Central memory CD8-positive, alpha-beta T cell (primary cell): ENCODE measurements around the gene GNLY.

Experiments
- ATAC-seq: fragments of 150-1000 bp; cut with Tn5 transposase; replicated peaks from 2 replicates; pipeline ENCODE4 v1.10.0; 2022; ENCODE audit warnings: mild to moderate bottlenecking, moderate FRiP score, moderate number of reproducible peaks; ENCODE audit not compliant: poor library complexity, severe bottlenecking; ENCODE audit errors: extremely low read depth
- DNase-seq, 2 donors: peaks; one replicate each; pipeline ENCODE4 v3.0.0; 2021; ENCODE audit warnings: low spot score in 2 of 2
- H3K27ac Mint-ChIP-seq: one replicate; pipeline ENCODE4 v1.8.0; 2022; ENCODE audit warnings: low read depth, mild to moderate bottlenecking, moderate library complexity, mixed read lengths
- H3K27me3 Mint-ChIP-seq: one replicate; pipeline ENCODE4 v1.8.0; 2022; ENCODE audit warnings: mixed read lengths
- H3K36me3 Mint-ChIP-seq: one replicate; pipeline ENCODE4 v1.8.0; 2022; ENCODE audit warnings: mild to moderate bottlenecking, moderate library complexity, mixed read lengths; ENCODE audit not compliant: insufficient read depth
- H3K4me1 Mint-ChIP-seq: one replicate; pipeline ENCODE4 v1.8.0; 2022; ENCODE audit warnings: mixed read lengths
- H3K4me3 Mint-ChIP-seq: one replicate; pipeline ENCODE4 v1.8.0; 2022; ENCODE audit warnings: mild to moderate bottlenecking, moderate library complexity, mixed read lengths
- H3K9me3 Mint-ChIP-seq: one replicate; pipeline ENCODE4 v1.8.0; 2022; ENCODE audit warnings: mixed read lengths

GNLY gene

DNA sequence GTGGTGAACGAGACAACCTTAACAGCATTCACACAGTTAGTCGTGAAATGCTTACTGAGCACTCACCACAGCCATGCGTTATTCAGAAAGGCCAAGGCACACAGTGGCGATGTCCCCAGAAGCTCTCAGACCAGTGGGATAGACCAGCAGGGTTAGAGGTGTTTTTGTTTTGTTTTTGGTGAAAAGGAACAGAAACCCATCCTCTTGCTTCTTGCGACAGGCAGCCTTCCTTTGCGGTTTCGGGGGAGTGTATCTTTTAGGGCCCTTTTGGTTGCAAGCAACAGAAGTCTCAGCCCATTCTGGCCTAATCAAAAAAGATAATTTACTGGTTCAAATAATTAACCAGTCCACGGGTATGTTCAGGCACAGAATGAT is 4.7 kb downstream of the GNLY start:
- Mint-ChIP-seq H3K9me3 (no peaks in the 10 kb centered on the region), H3K27ac (no peak overlapping the region), H3K4me3 (peak overlapping the region; percentile 75), H3K36me3 (peaks cover 24% of the 10 kb centered on the region), H3K4me1 (peaks cover 2% of the 10 kb centered on the region), H3K27me3 (no peaks in the 10 kb centered on the region)
- no peak for DNase-seq
- no peak for ATAC-seq

DNA sequence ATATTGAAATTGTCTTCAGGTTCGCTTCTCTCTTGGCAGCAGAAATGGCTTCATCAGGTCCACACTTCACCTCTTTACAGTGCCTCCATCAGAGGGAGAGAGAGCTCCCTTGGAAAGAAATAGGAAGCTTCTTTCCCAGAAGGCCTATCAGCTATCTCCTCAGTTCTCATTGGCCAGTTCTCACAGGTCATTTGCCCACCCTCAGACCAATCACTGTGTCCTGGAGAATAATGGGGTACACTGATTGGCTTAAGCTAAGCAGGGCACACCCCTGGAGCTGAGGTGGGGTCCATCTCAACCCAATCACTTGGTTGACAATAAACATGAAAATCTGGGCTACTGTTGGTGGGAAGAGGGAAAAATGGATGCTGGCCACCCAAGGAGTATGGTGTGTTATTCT is 5.2 kb downstream of the GNLY start:
- no peak for DNase-seq
- Mint-ChIP-seq H3K27ac (no peak overlapping the region), H3K4me1 (peaks cover 6% of the 10 kb centered on the region), H3K36me3 (peaks cover 26% of the 10 kb centered on the region), H3K27me3 (no peaks in the 10 kb centered on the region), H3K9me3 (no peaks in the 10 kb centered on the region), H3K4me3 (peak overlapping the region; percentile 75)
- no peak for ATAC-seq

GRCh38 chr2:85702172-85702571 is 8.0 kb downstream of the GNLY start:
- ATAC-seq = no peak
- H3K36me3 Mint-ChIP-seq = peaks cover 18% of the 10 kb centered on the region
- no peaks in the 10 kb centered on the region for H3K9me3 Mint-ChIP-seq
- no peak overlapping the region for H3K4me3 Mint-ChIP-seq
- H3K27me3 Mint-ChIP-seq = no peaks in the 10 kb centered on the region
- H3K4me1 Mint-ChIP-seq = peaks cover 20% of the 10 kb centered on the region
- no peak overlapping the region for H3K27ac Mint-ChIP-seq
- no peak for DNase-seq

DNA sequence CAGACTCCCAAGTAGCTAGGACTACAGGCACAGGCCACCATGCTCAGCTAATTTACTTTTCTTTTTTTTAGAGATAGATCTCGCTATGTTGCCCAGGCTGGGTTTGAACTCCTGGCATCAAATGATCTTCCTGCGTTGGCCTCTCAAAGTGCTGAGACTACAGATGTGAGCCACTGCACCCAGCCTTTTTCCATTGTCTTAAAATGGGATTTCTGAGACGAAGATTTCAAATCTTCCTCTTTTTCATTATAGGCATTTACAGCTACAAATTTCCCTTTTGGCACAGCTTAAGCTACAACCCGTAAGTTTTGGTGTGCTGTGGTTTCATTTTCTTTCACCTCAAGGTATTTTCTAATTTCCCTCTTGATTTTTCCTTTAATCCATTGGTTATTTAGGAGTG is 8.6 kb downstream of the GNLY start:
- peak overlapping the region; percentile 58 for H3K27ac Mint-ChIP-seq
- peaks cover 16% of the 10 kb centered on the region for H3K36me3 Mint-ChIP-seq
- ATAC-seq (no peak), DNase-seq (no peak)
- H3K27me3 Mint-ChIP-seq = no peaks in the 10 kb centered on the region
- no peaks in the 10 kb centered on the region for H3K9me3 Mint-ChIP-seq
- H3K4me1 Mint-ChIP-seq = peaks cover 23% of the 10 kb centered on the region
- H3K4me3 Mint-ChIP-seq = no peak overlapping the region

- Mint-ChIP-seq H3K4me3 (no peak overlapping the region), H3K4me1 (peaks cover 23% of the 10 kb centered on the region), H3K27ac (peak overlapping the region; percentile 58)
Observed at GRCh38 chr2:85703329-85703728, 9.2 kb downstream of the GNLY start.

GRCh38 chr2:85704038-85704437 is 9.9 kb downstream of the GNLY start:
- Mint-ChIP-seq H3K27me3 (no peaks in the 10 kb centered on the region), H3K27ac (peak overlapping the region; percentile 58), H3K4me1 (peaks cover 23% of the 10 kb centered on the region), H3K4me3 (no peak overlapping the region), H3K36me3 (peaks cover 7% of the 10 kb centered on the region), H3K9me3 (no peaks in the 10 kb centered on the region)
- DNase-seq = no peak
- no peak for ATAC-seq

More at GRCh38 chr2:85703329-85703728, 9.2 kb downstream of the GNLY start:
- Mint-ChIP-seq H3K27me3 (no peaks in the 10 kb centered on the region), H3K9me3 (no peaks in the 10 kb centered on the region), H3K36me3 (peaks cover 11% of the 10 kb centered on the region)
- DNase-seq = no peak
- ATAC-seq = no peak

- Mint-ChIP-seq H3K9me3 (no peaks in the 10 kb centered on the region), H3K4me3 (peak overlapping the region; percentile 16), H3K4me1 (peaks cover 23% of the 10 kb centered on the region), H3K27me3 (no peaks in the 10 kb centered on the region), H3K36me3 (peaks cover 4% of the 10 kb centered on the region), H3K27ac (peak overlapping the region; percentile 58)
- DNase-seq = peak in 1 of 2 donors; percentile 43
- peak; percentile 69 for ATAC-seq
Observed at GRCh38 chr2:85704800-85705679, 10.9 kb downstream of the GNLY start.

DNA sequence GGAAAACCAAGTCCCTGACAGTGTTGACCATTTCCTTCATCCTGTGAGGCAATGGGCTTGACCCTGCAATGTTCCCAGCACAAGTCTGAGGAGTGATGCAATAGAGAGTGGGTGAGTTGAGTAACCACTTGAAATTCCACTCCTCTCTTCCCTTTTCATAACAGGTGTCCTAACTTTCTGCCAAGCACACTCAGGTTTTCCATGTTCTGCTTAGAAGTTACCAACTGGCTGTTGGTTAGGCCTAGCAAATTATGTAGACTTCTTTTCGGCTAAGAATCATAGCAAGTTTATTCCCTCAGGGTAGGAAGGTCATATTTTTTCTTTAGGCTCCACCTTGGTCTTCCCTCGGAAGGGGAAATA is 11.5 kb downstream of the GNLY start:
- H3K27ac Mint-ChIP-seq = peak overlapping the region; percentile 58
- H3K9me3 Mint-ChIP-seq = no peaks in the 10 kb centered on the region
- ATAC-seq (no peak), DNase-seq (no peak)
- H3K4me1 Mint-ChIP-seq = peaks cover 23% of the 10 kb centered on the region
- peaks cover 4% of the 10 kb centered on the region for H3K36me3 Mint-ChIP-seq
- H3K27me3 Mint-ChIP-seq = no peaks in the 10 kb centered on the region
- H3K4me3 Mint-ChIP-seq = no peak overlapping the region

DNA sequence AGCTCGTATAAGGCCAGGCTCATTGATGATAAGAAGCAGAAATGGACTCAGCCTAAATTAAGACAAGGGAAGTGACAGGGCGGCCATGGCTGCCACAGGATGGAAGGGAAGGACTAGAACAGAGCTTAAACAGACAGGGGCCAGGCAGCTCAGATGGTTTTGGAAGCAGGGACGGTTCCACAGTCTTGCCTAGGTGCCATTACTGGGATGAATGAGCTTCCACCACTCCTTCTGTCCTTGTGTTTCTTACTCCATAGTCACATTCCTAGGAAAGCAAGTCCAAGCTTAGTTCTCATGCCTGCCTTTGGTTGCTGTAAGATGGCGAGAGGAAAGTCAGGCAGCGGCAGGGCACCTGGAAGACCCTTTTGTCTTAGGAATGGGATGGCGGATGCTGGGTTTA is 11.9 kb downstream of the GNLY start:
- no peak overlapping the region for H3K27ac Mint-ChIP-seq
- H3K4me1 Mint-ChIP-seq = peaks cover 23% of the 10 kb centered on the region
- peaks cover 4% of the 10 kb centered on the region for H3K36me3 Mint-ChIP-seq
- no peaks in the 10 kb centered on the region for H3K9me3 Mint-ChIP-seq
- no peak overlapping the region for H3K4me3 Mint-ChIP-seq
- DNase-seq (no peak), ATAC-seq (no peak)
- no peaks in the 10 kb centered on the region for H3K27me3 Mint-ChIP-seq

GRCh38 chr2:85706599-85707296 is 12.6 kb downstream of the GNLY start:
- Mint-ChIP-seq H3K27ac (no peak overlapping the region), H3K27me3 (no peaks in the 10 kb centered on the region), H3K36me3 (peaks cover 4% of the 10 kb centered on the region), H3K4me3 (peak overlapping the region; percentile 33), H3K4me1 (peaks cover 23% of the 10 kb centered on the region), H3K9me3 (no peaks in the 10 kb centered on the region)
- no peak for DNase-seq
- no peak for ATAC-seq

GRCh38 chr2:85707304-85707703 is 13.1 kb downstream of the GNLY start:
- ATAC-seq = peak; percentile 83
- Mint-ChIP-seq H3K4me1 (peaks cover 23% of the 10 kb centered on the region), H3K4me3 (peak overlapping the region; percentile 33), H3K27ac (no peak overlapping the region), H3K9me3 (no peaks in the 10 kb centered on the region), H3K36me3 (peaks cover 4% of the 10 kb centered on the region), H3K27me3 (no peaks in the 10 kb centered on the region)
- peak in 1 of 2 donors; percentile 70 for DNase-seq

DNA sequence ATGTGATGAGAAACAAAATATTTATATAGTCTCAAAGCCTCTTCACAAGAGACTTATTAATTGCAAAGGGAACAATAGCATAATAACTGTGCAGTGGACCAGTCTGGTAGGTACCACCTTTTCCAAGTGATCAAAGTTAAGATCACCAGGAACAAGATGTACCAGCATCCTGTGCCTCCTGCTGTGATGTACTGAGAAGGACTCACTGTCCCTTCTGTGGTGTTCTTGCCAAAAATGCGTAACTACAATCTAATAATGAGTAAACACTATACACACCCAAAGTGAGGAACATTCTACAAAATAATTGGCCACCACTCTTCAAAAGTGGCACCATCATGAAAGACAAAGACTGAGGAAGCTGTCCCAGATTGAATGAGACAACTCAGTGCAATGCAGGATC is 14.5 kb downstream of the GNLY start:
- H3K36me3 Mint-ChIP-seq = peaks cover 4% of the 10 kb centered on the region
- H3K27ac Mint-ChIP-seq = no peak overlapping the region
- no peaks in the 10 kb centered on the region for H3K27me3 Mint-ChIP-seq
- DNase-seq (no peak), ATAC-seq (no peak)
- no peaks in the 10 kb centered on the region for H3K9me3 Mint-ChIP-seq
- peaks cover 23% of the 10 kb centered on the region for H3K4me1 Mint-ChIP-seq
- H3K4me3 Mint-ChIP-seq = no peak overlapping the region

GRCh38 chr2:85709401-85709811 is 15.2 kb downstream of the GNLY start:
- H3K27me3 Mint-ChIP-seq = no peaks in the 10 kb centered on the region
- H3K9me3 Mint-ChIP-seq = no peaks in the 10 kb centered on the region
- no peak overlapping the region for H3K27ac Mint-ChIP-seq
- peaks cover 21% of the 10 kb centered on the region for H3K4me1 Mint-ChIP-seq
- peaks cover 1% of the 10 kb centered on the region for H3K36me3 Mint-ChIP-seq
- ATAC-seq (no peak), DNase-seq (no peak)
- no peak overlapping the region for H3K4me3 Mint-ChIP-seq
